ENCODE results near the gene LCN10. TPM values are rescaled to one million over a fixed set of nuclear protein-coding genes. Genes with fewer than 3 reads are reported as not detected.

The LCN10 gene
- total and polyA plus RNA-seq, 2 of the 13 experiments (the other 11 are each of a cell fraction or from before 2014, with no cell fraction given), result 0.53 to 0.61 TPM

GRCh38 chr9:136693490-136694162, 49.1 kb downstream of the LCN10 start (continued):
- TF ChIP-seq KDM5A (IDR thresholded peaks at IDR 0.05; ENCODE audit: borderline replicate concordance, low read length) (no peak), FOXA3 (CRISPR knock-in tag; IDR thresholded peaks at IDR 0.05) (peak; percentile 59), CENPT (CRISPR knock-in tag; IDR thresholded peaks at IDR 0.05; ENCODE audit: low read depth) (no peak), CHD4 (IDR thresholded peaks at IDR 0.05; ENCODE audit: borderline replicate concordance, low read length) (no peak; the same call in 1 of the 2 replicates), USF2 (IDR thresholded peaks at IDR 0.05; ENCODE audit: low read depth, low read length) (no peak), USF2 (CRISPR knock-in tag; IDR thresholded peaks at IDR 0.05; ENCODE audit: borderline replicate concordance) (no peak), HNRNPH1 (optimal IDR thresholded peaks at IDR 0.05; ENCODE audit: low read depth, low read length) (no peak), ARID4A (CRISPR knock-in tag; IDR thresholded peaks at IDR 0.05; ENCODE audit: borderline replicate concordance) (peak; percentile 26; the same call in 1 of the 2 replicates), NFIB (CRISPR knock-in tag; IDR thresholded peaks at IDR 0.05; ENCODE audit: borderline replicate concordance) (no peak), ZMYM2 (CRISPR knock-in tag; IDR thresholded peaks at IDR 0.05) (peak; percentile 96), FOXO1 (CRISPR knock-in tag; IDR thresholded peaks at IDR 0.05) (peak; percentile 58; the same call in 1 of the 2 replicates), ZNF280B (CRISPR knock-in tag; IDR thresholded peaks at IDR 0.05; ENCODE audit: borderline replicate concordance) (no peak; the same call in 1 of the 2 replicates), NFRKB (IDR thresholded peaks at IDR 0.05) (no peak), NONO (IDR thresholded peaks at IDR 0.05) (no peak), NONO (CRISPR knock-in tag; conservative IDR thresholded peaks at IDR 0.05) (no peak; the same call in 1 of the 2 replicates), SRY (CRISPR knock-in tag; IDR thresholded peaks at IDR 0.05) (no peak), ZNF451 (CRISPR knock-in tag; IDR thresholded peaks at IDR 0.05) (no peak), ZBTB20 (CRISPR knock-in tag; IDR thresholded peaks at IDR 0.05; ENCODE audit: borderline replicate concordance, low read depth) (peak; percentile 86; the same call in 1 of the 2 replicates)
- TF ChIP-seq, protein P1, sequence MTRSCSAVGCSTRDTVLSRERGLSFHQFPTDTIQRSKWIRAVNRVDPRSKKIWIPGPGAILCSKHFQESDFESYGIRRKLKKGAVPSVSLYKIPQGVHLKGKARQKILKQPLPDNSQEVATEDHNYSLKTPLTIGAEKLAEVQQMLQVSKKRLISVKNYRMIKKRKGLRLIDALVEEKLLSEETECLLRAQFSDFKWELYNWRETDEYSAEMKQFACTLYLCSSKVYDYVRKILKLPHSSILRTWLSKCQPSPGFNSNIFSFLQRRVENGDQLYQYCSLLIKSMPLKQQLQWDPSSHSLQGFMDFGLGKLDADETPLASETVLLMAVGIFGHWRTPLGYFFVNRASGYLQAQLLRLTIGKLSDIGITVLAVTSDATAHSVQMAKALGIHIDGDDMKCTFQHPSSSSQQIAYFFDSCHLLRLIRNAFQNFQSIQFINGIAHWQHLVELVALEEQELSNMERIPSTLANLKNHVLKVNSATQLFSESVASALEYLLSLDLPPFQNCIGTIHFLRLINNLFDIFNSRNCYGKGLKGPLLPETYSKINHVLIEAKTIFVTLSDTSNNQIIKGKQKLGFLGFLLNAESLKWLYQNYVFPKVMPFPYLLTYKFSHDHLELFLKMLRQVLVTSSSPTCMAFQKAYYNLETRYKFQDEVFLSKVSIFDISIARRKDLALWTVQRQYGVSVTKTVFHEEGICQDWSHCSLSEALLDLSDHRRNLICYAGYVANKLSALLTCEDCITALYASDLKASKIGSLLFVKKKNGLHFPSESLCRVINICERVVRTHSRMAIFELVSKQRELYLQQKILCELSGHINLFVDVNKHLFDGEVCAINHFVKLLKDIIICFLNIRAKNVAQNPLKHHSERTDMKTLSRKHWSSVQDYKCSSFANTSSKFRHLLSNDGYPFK (CRISPR knock-in tag; IDR thresholded peaks at IDR 0.05; ENCODE audit: borderline replicate concordance), result no peak; the same call in 1 of the 2 replicates
